WI38 (cell line): ENCODE results near the gene VIPR2.

Source experiments
- H3K4me3 ChIP-seq: 2 replicates; pipeline ENCODE4 v1.5.1; 2011; ENCODE audit warnings: low read depth, mild to moderate bottlenecking, control low read depth, low read length
- CTCF ChIP-seq: IDR thresholded peaks from 2 replicates; pipeline ENCODE4 v1.5.1; 2012; ENCODE audit warnings: low read depth, mild to moderate bottlenecking, control low read depth, low read length

Gene VIPR2

DNA sequence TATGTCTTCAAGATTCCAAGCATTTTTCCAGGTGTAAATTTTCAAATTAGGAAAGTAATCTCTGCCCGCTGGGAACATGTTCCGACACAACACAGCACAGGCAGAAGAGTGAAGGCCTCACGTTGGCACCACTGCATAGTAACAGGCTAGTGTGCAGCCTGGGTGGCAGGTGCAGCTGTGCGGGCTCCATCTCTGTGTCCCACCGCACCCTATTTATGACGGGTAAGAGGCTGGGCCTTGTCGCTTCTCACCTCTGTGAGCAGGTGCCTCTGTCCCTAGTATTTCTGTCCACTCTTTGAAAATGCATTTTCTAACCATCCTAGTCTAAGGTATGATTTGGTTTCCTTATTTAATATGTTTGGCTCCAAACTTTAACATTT, 24.1 kb downstream of the VIPR2 start:
- TF ChIP-seq CTCF: no peak
- H3K4me3 ChIP-seq: no peak overlapping the region

DNA sequence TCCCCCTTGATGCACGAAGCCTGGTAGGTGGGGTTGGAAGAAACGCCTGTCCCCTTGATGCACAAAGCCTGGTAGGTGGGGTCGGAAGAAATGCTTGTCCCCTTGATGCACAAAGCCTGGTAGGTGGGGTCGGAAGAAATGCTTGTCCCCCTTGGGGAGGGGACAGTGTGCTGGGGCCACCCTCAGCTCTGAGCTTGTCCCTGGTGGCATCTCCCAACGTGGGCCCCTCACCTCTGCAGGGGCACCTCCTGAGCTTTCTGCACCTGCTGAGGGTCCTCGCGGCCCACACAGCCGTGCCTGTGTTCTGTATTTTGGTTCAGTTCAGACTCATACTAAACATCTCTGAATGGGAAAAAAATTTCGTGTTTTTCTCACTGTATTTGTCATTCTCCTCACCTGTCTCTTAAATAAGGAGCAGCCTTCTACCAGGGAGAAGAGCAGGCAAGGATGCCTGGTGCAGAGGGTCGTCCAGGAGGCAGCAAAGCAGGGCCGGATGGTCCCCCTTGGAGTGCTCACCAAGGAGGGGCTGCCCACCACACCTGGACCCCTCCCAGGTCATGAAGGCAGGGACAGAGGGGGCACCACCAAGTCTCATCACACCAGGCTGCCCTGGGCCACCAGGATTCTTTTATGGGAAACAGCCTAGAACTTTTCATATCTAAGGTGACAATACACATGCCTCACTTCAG, 24.7 kb downstream of the VIPR2 start:
- TF ChIP-seq CTCF: no peak
- no peak overlapping the region for H3K4me3 ChIP-seq

- no peak for TF ChIP-seq CTCF
- H3K4me3 ChIP-seq: no peak overlapping the region
Measured at GRCh38 chr7:159119026-159119741, 25.5 kb downstream of the VIPR2 start.

DNA sequence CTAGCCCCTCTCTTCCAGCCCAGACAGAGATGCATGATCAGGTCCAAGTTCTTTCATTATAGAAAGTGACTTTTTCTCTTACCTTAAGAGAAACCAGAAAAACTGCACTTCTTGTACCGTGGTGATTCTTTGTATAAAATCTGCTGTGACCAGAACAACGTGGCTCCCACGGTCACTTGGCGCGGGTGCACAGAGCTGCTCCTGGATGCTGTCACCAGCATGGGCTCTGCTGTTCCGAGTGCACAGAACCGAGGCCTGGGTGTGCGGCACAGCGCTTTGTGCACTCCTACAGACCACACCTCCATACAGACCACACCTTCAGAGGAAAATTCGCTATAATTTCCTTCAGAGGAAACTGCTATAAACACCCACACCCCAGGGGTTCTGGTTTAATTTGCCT, 26.0 kb downstream of the VIPR2 start:
- TF ChIP-seq CTCF: no peak

GRCh38 chr7:159118197-159118595, 26.5 kb downstream of the VIPR2 start:
- no peak for TF ChIP-seq CTCF
- no peak overlapping the region for H3K4me3 ChIP-seq

More for the DNA sequence above, 26.0 kb downstream of the VIPR2 start:
- no peak overlapping the region for H3K4me3 ChIP-seq

- TF ChIP-seq CTCF: no peak
- H3K4me3 ChIP-seq: no peak overlapping the region
Measured at GRCh38 chr7:159117366-159118196, 27.1 kb downstream of the VIPR2 start.
